NCI-H146 (cell line): Measurements from ENCODE around the gene ZNF804B.
A peak's percentile ranks its signal among the peaks of the same experiment; 100 is the strongest.

Experiments used
- DNase-seq: peaks from one replicate; lab custom pipeline; 2025; lab: John Stamatoyannopoulos, UW

ZNF804B gene

GRCh38 chr7:88759230-88760135 is at the start of gene ZNF804B:
Gene ZNF804B, plus strand, starts transcription at chr7:88759700. Its CDS starts 277 bp downstream, at chr7:88759977.
- peak; percentile 39 for DNase-seq

GRCh38 chr7:88735920-88736319 is 23.6 kb upstream of the ZNF804B start:
- DNase-seq = no peak

- DNase-seq = no peak
Observed at GRCh38 chr7:88737632-88738031, 21.9 kb upstream of the ZNF804B start.

GRCh38 chr7:88746126-88746525 is 13.4 kb upstream of the ZNF804B start:
- no peak for DNase-seq

- DNase-seq = no peak
Observed at GRCh38 chr7:88756802-88757201, 2.7 kb upstream of the ZNF804B start.

GRCh38 chr7:88757371-88757770 is 2.1 kb upstream of the ZNF804B start:
- DNase-seq = no peak

GRCh38 chr7:88758381-88759229 is 895 bp upstream of the ZNF804B start:
- DNase-seq = peak; percentile 39

- no peak for DNase-seq
Observed at GRCh38 chr7:88760136-88760515, 626 bp downstream of the ZNF804B start.

- DNase-seq = no peak
Observed at GRCh38 chr7:88761779-88762178, 2.3 kb downstream of the ZNF804B start.

- DNase-seq = no peak
Observed at GRCh38 chr7:88771417-88771816, 11.9 kb downstream of the ZNF804B start.

GRCh38 chr7:88772776-88773175 is 13.3 kb downstream of the ZNF804B start:
- DNase-seq = no peak

- DNase-seq = no peak
Observed at GRCh38 chr7:88775838-88776237, 16.3 kb downstream of the ZNF804B start.

GRCh38 chr7:88787777-88788176 is 28.3 kb downstream of the ZNF804B start:
- DNase-seq = no peak

- DNase-seq = no peak
Observed at GRCh38 chr7:88789480-88790064, 30.1 kb downstream of the ZNF804B start.

GRCh38 chr7:88791891-88792290 is 32.4 kb downstream of the ZNF804B start:
- no peak for DNase-seq

GRCh38 chr7:88792361-88792760 is 32.9 kb downstream of the ZNF804B start:
- DNase-seq = no peak

GRCh38 chr7:88795553-88795952 is 36.1 kb downstream of the ZNF804B start, which contains the start of gene TEX47:
Gene TEX47, minus strand, starts transcription at chr7:88795737. Its CDS starts 795 bp downstream, at chr7:88794942.
- DNase-seq = no peak

- no peak for DNase-seq
Observed at GRCh38 chr7:88801046-88801445, 41.5 kb downstream of the ZNF804B start.

GRCh38 chr7:88806280-88807037 is 47.0 kb downstream of the ZNF804B start:
- no peak for DNase-seq

GRCh38 chr7:88818552-88818951 is 59.1 kb downstream of the ZNF804B start:
- DNase-seq = no peak

- DNase-seq = no peak
Observed at GRCh38 chr7:88826222-88826621, 66.7 kb downstream of the ZNF804B start.
